Neural progenitor cell (in vitro differentiated cells): ENCODE results near the gene SYNDIG1. TPM values are rescaled to one million over a fixed set of nuclear protein-coding genes. Genes with fewer than 3 reads are reported as not detected.

Experiments used
- DNase-seq: peaks from one replicate; pipeline ENCODE4 v3.0.0-alpha.2; 2016; ENCODE audit warnings: low spot score
- H2AFZ ChIP-seq: fragments of 200-600 bp; sonication (generic); replicated peaks from 2 replicates; pipeline ENCODE4 v1.6.1; 2016; ENCODE audit warnings: antibody characterized with exemption
- H3F3A ChIP-seq: fragments of 200-600 bp; sonication (generic); 2 replicates; pipeline ENCODE4 v1.6.1; 2016; ENCODE audit warnings: antibody characterized with exemption, low read depth
- H3K27ac ChIP-seq: fragments of 200-600 bp; sonication (generic); 2 replicates; pipeline ENCODE4 v1.5.1; 2016; ENCODE audit warnings: mild to moderate bottlenecking
- H3K27me3 ChIP-seq: fragments of 200-600 bp; sonication (generic); 2 replicates; pipeline ENCODE4 v1.6.1; 2016; ENCODE audit warnings: mild to moderate bottlenecking, moderate library complexity
- H3K36me3 ChIP-seq: fragments of 200-600 bp; sonication (generic); 2 replicates; pipeline ENCODE4 v1.5.1; 2016
- H3K4me1 ChIP-seq: fragments of 200-600 bp; sonication (generic); 2 replicates; pipeline ENCODE4 v1.6.1; 2016; ENCODE audit warnings: mixed run types
- H3K4me2 ChIP-seq: fragments of 200-600 bp; sonication (generic); 2 replicates; pipeline ENCODE4 v1.6.1; 2016
- H3K4me3 ChIP-seq: fragments of 200-600 bp; sonication (generic); 2 replicates; pipeline ENCODE4 v1.5.1; 2016
- H3K79me2 ChIP-seq: fragments of 200-600 bp; sonication (generic); 2 replicates; pipeline ENCODE4 v1.6.1; 2016; ENCODE audit warnings: low read depth
- H3K9ac ChIP-seq: fragments of 200-600 bp; sonication (generic); 2 replicates; pipeline ENCODE4 v1.6.1; 2016
- H3K9me3 ChIP-seq: fragments of 200-600 bp; sonication (generic); 2 replicates; pipeline ENCODE4 v1.5.1; 2016; ENCODE audit warnings: low read depth
- H4K20me1 ChIP-seq: fragments of 200-600 bp; sonication (generic); 2 replicates; pipeline ENCODE4 v1.6.1; 2016; ENCODE audit warnings: low read depth
- H3K27ac Mint-ChIP-seq: 3 replicates; pipeline ENCODE4 v1.8.0; 2021; ENCODE audit warnings: mixed read lengths
- H3K27me3 Mint-ChIP-seq: 2 replicates; pipeline ENCODE4 v1.8.0; 2022; ENCODE audit warnings: low read depth, mild to moderate bottlenecking, inconsistent platforms, moderate library complexity, mixed read lengths; ENCODE audit not compliant: insufficient read depth
- H3K36me3 Mint-ChIP-seq: 3 replicates; pipeline ENCODE4 v1.8.0; 2021; ENCODE audit warnings: mixed read lengths
- H3K4me1 Mint-ChIP-seq: 3 replicates; pipeline ENCODE4 v1.8.0; 2021; ENCODE audit warnings: mixed read lengths
- H3K4me3 Mint-ChIP-seq: 3 replicates; pipeline ENCODE4 v1.8.0; 2021; ENCODE audit warnings: mild to moderate bottlenecking, moderate library complexity, mixed read lengths
- H3K9me3 Mint-ChIP-seq: 3 replicates; pipeline ENCODE4 v1.8.0; 2020; ENCODE audit warnings: mixed read lengths
- CTCF ChIP-seq: fragments of 200-600 bp; sonication (generic); IDR thresholded peaks from 2 replicates; pipeline ENCODE4 v1.5.1; 2017; ENCODE audit warnings: antibody characterized with exemption, mild to moderate bottlenecking
- EZH2 ChIP-seq: fragments of 200-600 bp; sonication (generic); IDR thresholded peaks from 2 replicates; pipeline ENCODE4 v1.6.1; 2017; ENCODE audit warnings: antibody characterized with exemption, mild to moderate bottlenecking, moderate library complexity
- EZH2phosphoT487 ChIP-seq: fragments of 200-600 bp; sonication (generic); IDR thresholded peaks from 2 replicates; pipeline ENCODE4 v1.6.1; 2017; ENCODE audit warnings: antibody characterized with exemption
- total RNA-seq: library from RNA; depleted of rRNA; stranded (reverse); fragments of >200 nt; gene quantifications from 2 replicates; pipeline ENCODE4 v1.2.3, GENCODE V29; 2015; ENCODE audit warnings: low replicate concordance

The SYNDIG1 gene
- total RNA-seq, 1 donor from 2014 or later, result 1.0 TPM

- Mint-ChIP-seq H3K27me3 (peaks cover 2% of the 10 kb centered on the region), H3K9me3 (no peaks in the 10 kb centered on the region), H3K4me1 (peaks cover 7% of the 10 kb centered on the region), H3K36me3 (no peaks in the 10 kb centered on the region), H3K27ac (no peak overlapping the region), H3K4me3 (no peak overlapping the region)
- Histone ChIP-seq H3K9me3 (no peaks in the 10 kb centered on the region), H3K27me3 (no peaks in the 10 kb centered on the region), H4K20me1 (no peaks in the 10 kb centered on the region), H3K4me1 (peaks cover 6% of the 10 kb centered on the region), H2AFZ (no peak overlapping the region), H3K79me2 (peaks cover 8% of the 10 kb centered on the region), H3K4me3 (no peak overlapping the region), H3K27ac (no peak overlapping the region), H3F3A (no peaks in the 10 kb centered on the region), H3K36me3 (no peaks in the 10 kb centered on the region), H3K4me2 (no peak overlapping the region), H3K9ac (no peak overlapping the region)
- no peak for TF ChIP-seq EZH2
- no peak for TF ChIP-seq EZH2phosphoT487
- TF ChIP-seq CTCF, result no peak
- no peak for DNase-seq
Observed at GRCh38 chr20:24485981-24486380, 16.6 kb downstream of the SYNDIG1 start.

GRCh38 chr20:24487240-24487639 is 17.8 kb downstream of the SYNDIG1 start:
- Mint-ChIP-seq H3K4me1 (peaks cover 13% of the 10 kb centered on the region), H3K9me3 (no peaks in the 10 kb centered on the region), H3K4me3 (no peak overlapping the region), H3K27ac (no peak overlapping the region), H3K36me3 (no peaks in the 10 kb centered on the region), H3K27me3 (peaks cover 2% of the 10 kb centered on the region)
- Histone ChIP-seq H2AFZ (no peak overlapping the region), H4K20me1 (peaks cover 10% of the 10 kb centered on the region), H3F3A (no peaks in the 10 kb centered on the region), H3K9me3 (no peaks in the 10 kb centered on the region), H3K36me3 (no peaks in the 10 kb centered on the region), H3K79me2 (peaks cover 8% of the 10 kb centered on the region), H3K27ac (no peak overlapping the region), H3K9ac (no peak overlapping the region), H3K4me2 (no peak overlapping the region), H3K4me3 (no peak overlapping the region), H3K4me1 (peaks cover 14% of the 10 kb centered on the region), H3K27me3 (no peaks in the 10 kb centered on the region)
- TF ChIP-seq EZH2, result no peak
- TF ChIP-seq EZH2phosphoT487, result no peak
- DNase-seq, result no peak

GRCh38 chr20:24487648-24488047 is 18.2 kb downstream of the SYNDIG1 start:
- Mint-ChIP-seq H3K27ac (no peak overlapping the region), H3K4me1 (peaks cover 15% of the 10 kb centered on the region), H3K36me3 (no peaks in the 10 kb centered on the region), H3K9me3 (no peaks in the 10 kb centered on the region), H3K27me3 (peaks cover 2% of the 10 kb centered on the region), H3K4me3 (no peak overlapping the region)
- H2AFZ ChIP-seq, result no peak overlapping the region
- H3K4me3 ChIP-seq, result no peak overlapping the region
- peaks cover 18% of the 10 kb centered on the region for H3K4me1 ChIP-seq
- peaks cover 14% of the 10 kb centered on the region for H4K20me1 ChIP-seq
- no peaks in the 10 kb centered on the region for H3F3A ChIP-seq
- H3K9ac ChIP-seq, result no peak overlapping the region
- no peak overlapping the region for H3K4me2 ChIP-seq
- H3K27me3 ChIP-seq, result no peaks in the 10 kb centered on the region
- peaks cover 8% of the 10 kb centered on the region for H3K79me2 ChIP-seq
- H3K36me3 ChIP-seq, result no peaks in the 10 kb centered on the region
- H3K9me3 ChIP-seq, result no peaks in the 10 kb centered on the region
- no peak for DNase-seq
- TF ChIP-seq EZH2 (no peak), CTCF (no peak), EZH2phosphoT487 (no peak)
- H3K27ac ChIP-seq, result no peak overlapping the region

GRCh38 chr20:24488064-24488799 is 18.8 kb downstream of the SYNDIG1 start:
- H3K4me1 Mint-ChIP-seq, result peaks cover 16% of the 10 kb centered on the region
- H3K79me2 ChIP-seq, result peaks cover 8% of the 10 kb centered on the region
- no peaks in the 10 kb centered on the region for H3K9me3 ChIP-seq
- no peaks in the 10 kb centered on the region for H3K9me3 Mint-ChIP-seq
- no peak overlapping the region for H3K4me3 ChIP-seq
- TF ChIP-seq EZH2 (no peak), EZH2phosphoT487 (no peak), CTCF (no peak)
- H3K4me2 ChIP-seq, result no peak overlapping the region
- H3K27ac Mint-ChIP-seq, result no peak overlapping the region
- peaks cover 16% of the 10 kb centered on the region for H4K20me1 ChIP-seq
- no peak overlapping the region for H3K4me3 Mint-ChIP-seq
- no peaks in the 10 kb centered on the region for H3K36me3 Mint-ChIP-seq
- peaks cover 4% of the 10 kb centered on the region for H3K27me3 Mint-ChIP-seq
- no peaks in the 10 kb centered on the region for H3K36me3 ChIP-seq
- H2AFZ ChIP-seq, result no peak overlapping the region
- no peak overlapping the region for H3K27ac ChIP-seq
- H3K9ac ChIP-seq, result no peak overlapping the region
- DNase-seq, result no peak
- no peaks in the 10 kb centered on the region for H3K27me3 ChIP-seq
- no peaks in the 10 kb centered on the region for H3F3A ChIP-seq
- peaks cover 24% of the 10 kb centered on the region for H3K4me1 ChIP-seq
